ENCODE results near the gene EFHD2. TPM values are rescaled to one million over a fixed set of nuclear protein-coding genes. Genes with fewer than 3 reads are reported as not detected.

EFHD2 gene
- total RNA-seq, 1 donor from 2014 or later: 6.6 TPM

GRCh38 chr1:15368888-15369287 is 40.8 kb upstream of the EFHD2 start:
- TF ChIP-seq CTCF (IDR thresholded peaks at IDR 0.05; ENCODE audit: unreplicated experiment): no peak
- H3K36me3 Mint-ChIP-seq (ENCODE audit: low read depth, unreplicated experiment): peaks cover 3% of the 10 kb centered on the region
- H3K9me3 Mint-ChIP-seq (ENCODE audit: unreplicated experiment): no peaks in the 10 kb centered on the region
- H3K4me1 Mint-ChIP-seq (ENCODE audit: unreplicated experiment): peaks cover 15% of the 10 kb centered on the region
- H3K27me3 Mint-ChIP-seq (ENCODE audit: unreplicated experiment): peaks cover 2% of the 10 kb centered on the region
- no peak overlapping the region for H3K27ac Mint-ChIP-seq (ENCODE audit: unreplicated experiment)
- no peak for DNase-seq (ENCODE audit: low spot score)
- H3K4me3 Mint-ChIP-seq (ENCODE audit: unreplicated experiment): no peak overlapping the region

GRCh38 chr1:15370268-15370667 is 39.4 kb upstream of the EFHD2 start:
- Mint-ChIP-seq H3K36me3 (ENCODE audit: low read depth, unreplicated experiment) (peaks cover 3% of the 10 kb centered on the region), H3K4me3 (ENCODE audit: unreplicated experiment) (no peak overlapping the region), H3K4me1 (ENCODE audit: unreplicated experiment) (peaks cover 13% of the 10 kb centered on the region), H3K9me3 (ENCODE audit: unreplicated experiment) (no peaks in the 10 kb centered on the region), H3K27ac (ENCODE audit: unreplicated experiment) (no peak overlapping the region), H3K27me3 (ENCODE audit: unreplicated experiment) (peaks cover 2% of the 10 kb centered on the region)
- no peak for DNase-seq (ENCODE audit: low spot score)
- no peak for TF ChIP-seq CTCF (IDR thresholded peaks at IDR 0.05; ENCODE audit: unreplicated experiment)

GRCh38 chr1:15370781-15371520 is 38.7 kb upstream of the EFHD2 start:
- Mint-ChIP-seq H3K9me3 (ENCODE audit: unreplicated experiment) (no peaks in the 10 kb centered on the region), H3K4me3 (ENCODE audit: unreplicated experiment) (no peak overlapping the region), H3K4me1 (ENCODE audit: unreplicated experiment) (peaks cover 10% of the 10 kb centered on the region), H3K27ac (ENCODE audit: unreplicated experiment) (no peak overlapping the region), H3K27me3 (ENCODE audit: unreplicated experiment) (no peaks in the 10 kb centered on the region), H3K36me3 (ENCODE audit: low read depth, unreplicated experiment) (peaks cover 3% of the 10 kb centered on the region)
- no peak for TF ChIP-seq CTCF (IDR thresholded peaks at IDR 0.05; ENCODE audit: unreplicated experiment)
- no peak for DNase-seq (ENCODE audit: low spot score)

DNA sequence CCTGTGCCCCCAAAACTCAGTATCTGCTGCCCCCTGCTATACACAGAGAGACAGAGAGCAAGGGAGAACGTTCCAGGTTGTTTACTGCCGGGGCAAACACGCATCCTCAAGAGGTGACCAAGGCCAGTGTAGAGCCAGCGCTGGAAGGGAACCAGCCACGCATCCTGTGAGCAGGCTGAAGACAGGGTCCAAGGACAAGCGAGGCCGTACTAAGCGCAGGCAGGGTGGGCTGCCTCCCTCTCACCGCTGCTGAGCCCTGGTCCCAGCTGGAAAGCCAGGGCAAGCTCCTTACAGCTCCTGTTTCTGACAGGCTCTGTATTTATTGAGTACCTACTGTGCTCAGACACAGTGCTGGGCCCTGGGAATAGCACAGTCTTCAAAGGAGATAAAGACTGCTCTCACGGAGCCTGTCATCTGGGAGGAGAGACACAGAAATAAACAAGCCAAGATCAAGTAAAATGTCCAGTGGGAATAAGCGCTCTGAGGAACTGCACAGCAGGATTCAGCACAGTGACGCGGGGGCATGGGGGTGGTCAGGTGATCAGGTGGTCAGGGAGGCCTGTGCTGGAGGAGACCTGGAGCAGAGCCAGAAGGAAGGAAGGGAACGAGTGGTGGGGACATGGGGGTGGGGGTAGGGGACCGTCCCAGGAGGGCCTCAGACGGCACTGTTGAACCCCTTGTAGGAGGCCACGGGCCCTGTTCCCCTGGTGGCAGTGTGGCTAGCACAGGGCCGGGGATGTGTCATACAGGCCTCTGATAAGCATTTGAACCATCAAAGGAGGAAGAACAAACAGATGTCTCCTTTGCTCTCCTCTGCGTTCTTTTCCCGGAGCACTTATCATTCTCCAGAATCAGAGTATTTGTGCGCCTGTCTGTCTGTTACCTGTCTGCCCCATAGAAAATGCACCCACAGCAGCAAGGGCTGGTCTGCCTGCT is 37.8 kb upstream of the EFHD2 start:
- Mint-ChIP-seq H3K4me1 (ENCODE audit: unreplicated experiment) (peaks cover 7% of the 10 kb centered on the region), H3K36me3 (ENCODE audit: low read depth, unreplicated experiment) (peaks cover 3% of the 10 kb centered on the region), H3K27me3 (ENCODE audit: unreplicated experiment) (no peaks in the 10 kb centered on the region), H3K4me3 (ENCODE audit: unreplicated experiment) (no peak overlapping the region), H3K27ac (ENCODE audit: unreplicated experiment) (no peak overlapping the region), H3K9me3 (ENCODE audit: unreplicated experiment) (no peaks in the 10 kb centered on the region)
- no peak for DNase-seq (ENCODE audit: low spot score)
- TF ChIP-seq CTCF (IDR thresholded peaks at IDR 0.05; ENCODE audit: unreplicated experiment): no peak
